ENCODE measurements around the gene DYNC1I2. TPM values are rescaled to one million over a fixed set of nuclear protein-coding genes. Genes with fewer than 3 reads are reported as not detected.
"Not testable (repeated sequence)": the region's sequence is repeated elsewhere in the genome, so short reads cannot be mapped to it uniquely, and the experiment has no call there.

The DYNC1I2 gene
- total RNA-seq, 1 experiment from 2014 or later: 68.3 TPM

GRCh38 chr2:171774581-171774980 is 87.3 kb downstream of the DYNC1I2 start:
- not testable (repeated sequence) for DNase-seq (ENCODE audit: low read depth)

- DNase-seq (ENCODE audit: low read depth): no peak
These were observed 91.2 kb downstream of the DYNC1I2 start for GRCh38 chr2:171778515-171778914.

GRCh38 chr2:171785450-171785849 is 98.2 kb downstream of the DYNC1I2 start:
- no peak for DNase-seq (ENCODE audit: low read depth)

GRCh38 chr2:171787333-171788072 is 100.2 kb downstream of the DYNC1I2 start:
- DNase-seq (ENCODE audit: low read depth): no peak

- DNase-seq (ENCODE audit: low read depth): no peak
These were observed 101.2 kb downstream of the DYNC1I2 start for GRCh38 chr2:171788316-171788993.

GRCh38 chr2:171789956-171790355 is 102.7 kb downstream of the DYNC1I2 start:
- no peak for DNase-seq (ENCODE audit: low read depth)

GRCh38 chr2:171791361-171791760 is 104.1 kb downstream of the DYNC1I2 start:
- no peak for DNase-seq (ENCODE audit: low read depth)

- DNase-seq (ENCODE audit: low read depth): no peak
These were observed 104.9 kb downstream of the DYNC1I2 start for GRCh38 chr2:171792157-171792556.

- no peak for DNase-seq (ENCODE audit: low read depth)
These were observed 105.8 kb downstream of the DYNC1I2 start for GRCh38 chr2:171792886-171793580.

- no peak for DNase-seq (ENCODE audit: low read depth)
These were observed 106.7 kb downstream of the DYNC1I2 start for GRCh38 chr2:171793691-171794678.

GRCh38 chr2:171794918-171795317 is 107.6 kb downstream of the DYNC1I2 start:
- no peak for DNase-seq (ENCODE audit: low read depth)

Other genes with a start within 250 kb of the DYNC1I2 start
- 28.2 and 28.4 TPM in 2 replicates for gene CYBRD1, start 165.0 kb upstream of the DYNC1I2 start, total RNA-seq (2014; rRNA removed; shearing (Covaris generic))
- gene SLC25A12, start 206.8 kb downstream of the DYNC1I2 start, total RNA-seq (2014; rRNA removed; shearing (Covaris generic)): 22.7 and 26.9 TPM in 2 replicates
- 76.0 and 85.5 TPM in 2 replicates for gene HAT1, start 235.0 kb downstream of the DYNC1I2 start, total RNA-seq (2014; rRNA removed; shearing (Covaris generic))